ENCODE measurements around the gene ASF1B. TPM values are rescaled to one million over a fixed set of nuclear protein-coding genes. Genes with fewer than 3 reads are reported as not detected.

The ASF1B gene
- total and polyA plus RNA-seq, 2 donors (not counting 1 experiment from before 2014, with no cell fraction given), result 1.9 to 2.5 TPM

- POLR2A ChIA-PET, result no interaction called here
- H3K4me3 Mint-ChIP-seq, result no peak overlapping the region
- intact Hi-C loops (cut with micrococcal nuclease), result no loop called here
Observed at GRCh38 chr19:14107581-14108461, 28.6 kb downstream of the ASF1B start.

More at GRCh38 chr19:14107581-14108461, 28.6 kb downstream of the ASF1B start:
- H3K27me3 ChIP-seq (replicated peaks in 1 of 4; ENCODE audit: control extremely low read depth in 1 of 4, control insufficient read depth in 3 of 4, insufficient read depth in 4 of 4, low read length in 3 of 4), result no peaks in the 10 kb centered on the region
- H3K4me2 ChIP-seq (replicated peaks; ENCODE audit: low read depth, low read length, poor library complexity, severe bottlenecking), result no peak overlapping the region
- peaks cover 0 to 10% of the 10 kb centered on the region in 2 experiments for H3K36me3 ChIP-seq (replicated peaks in 1 of 2; ENCODE audit: control extremely low read depth in 1 of 2, control insufficient read depth in 1 of 2, extremely low read depth in 1 of 2, insufficient read depth in 2 of 2, low read length in 1 of 2)
- TF ChIP-seq EZH2 (IDR thresholded peaks at IDR 0.05; ENCODE audit: borderline replicate concordance, insufficient read depth, low read depth, low read length, poor library complexity, severe bottlenecking), result no peak
- TF ChIP-seq CTCF (IDR thresholded peaks at IDR 0.05), result no peak
- H4K20me1 ChIP-seq (ENCODE audit: control insufficient read depth, insufficient read depth, low read length, poor library complexity, severe bottlenecking), result peaks cover 15% of the 10 kb centered on the region
- H2AFZ ChIP-seq (ENCODE audit: insufficient read depth, low read depth, low read length, poor library complexity, severe bottlenecking), result no peak overlapping the region
- no peaks in the 10 kb centered on the region for H3K4me1 ChIP-seq (ENCODE audit: control insufficient read depth in 2 of 2, insufficient read depth in 2 of 2, low read length in 2 of 2)
- no peak overlapping the region for H3K27ac ChIP-seq (ENCODE audit: low read length in 2 of 2)
- DNase-seq, result no peak
- H3K4me3 ChIP-seq (ENCODE audit: control extremely low read depth in 1 of 5, extremely low read depth in 1 of 5, insufficient read depth in 1 of 5, low read depth in 2 of 5, low read length in 4 of 5), result no peak overlapping the region
- 97% methylated on average over 21 of the region's 23 CpGs for whole genome bisulfite sequencing (ENCODE audit: insufficient coverage)
- Mint-ChIP-seq H3K27me3 (no peaks in the 10 kb centered on the region), H3K4me1 (no peaks in the 10 kb centered on the region), H3K9me3 (ENCODE audit: insufficient read depth) (no peaks in the 10 kb centered on the region), H3K27ac (no peak overlapping the region)
- CTCF ChIA-PET, result no interaction called here
- no peak overlapping the region for H3K9ac ChIP-seq (ENCODE audit: low read length)
- H3K9me3 ChIP-seq (ENCODE audit: control extremely low read depth in 1 of 3, control insufficient read depth in 2 of 3, insufficient read depth in 1 of 3, low read length in 2 of 3), result no peaks in the 10 kb centered on the region
- ATAC-seq (ENCODE audit: low read depth), result no peak
- peaks cover 26% of the 10 kb centered on the region for H3K79me2 ChIP-seq (ENCODE audit: control insufficient read depth, insufficient read depth, low read length)
